H54 (cell line): ENCODE data around the gene AJAP1.

Source experiments
- DNase-seq: peaks from one replicate; pipeline ENCODE4 v3.0.0; 2011; ENCODE audit warnings: low spot score, mixed read lengths; ENCODE audit not compliant: insufficient read length
- FAIRE-seq: peaks from 3 replicates; lab custom pipeline; 2011; peaks lifted over from hg19 to GRCh38; lab: Jason Lieb, UNC
- POLR2A ChIP-seq: IDR thresholded peaks from 2 replicates; pipeline ENCODE4 v1.6.1; 2011; ENCODE audit warnings: low read depth, mild to moderate bottlenecking, low read length

The AJAP1 gene

DNA sequence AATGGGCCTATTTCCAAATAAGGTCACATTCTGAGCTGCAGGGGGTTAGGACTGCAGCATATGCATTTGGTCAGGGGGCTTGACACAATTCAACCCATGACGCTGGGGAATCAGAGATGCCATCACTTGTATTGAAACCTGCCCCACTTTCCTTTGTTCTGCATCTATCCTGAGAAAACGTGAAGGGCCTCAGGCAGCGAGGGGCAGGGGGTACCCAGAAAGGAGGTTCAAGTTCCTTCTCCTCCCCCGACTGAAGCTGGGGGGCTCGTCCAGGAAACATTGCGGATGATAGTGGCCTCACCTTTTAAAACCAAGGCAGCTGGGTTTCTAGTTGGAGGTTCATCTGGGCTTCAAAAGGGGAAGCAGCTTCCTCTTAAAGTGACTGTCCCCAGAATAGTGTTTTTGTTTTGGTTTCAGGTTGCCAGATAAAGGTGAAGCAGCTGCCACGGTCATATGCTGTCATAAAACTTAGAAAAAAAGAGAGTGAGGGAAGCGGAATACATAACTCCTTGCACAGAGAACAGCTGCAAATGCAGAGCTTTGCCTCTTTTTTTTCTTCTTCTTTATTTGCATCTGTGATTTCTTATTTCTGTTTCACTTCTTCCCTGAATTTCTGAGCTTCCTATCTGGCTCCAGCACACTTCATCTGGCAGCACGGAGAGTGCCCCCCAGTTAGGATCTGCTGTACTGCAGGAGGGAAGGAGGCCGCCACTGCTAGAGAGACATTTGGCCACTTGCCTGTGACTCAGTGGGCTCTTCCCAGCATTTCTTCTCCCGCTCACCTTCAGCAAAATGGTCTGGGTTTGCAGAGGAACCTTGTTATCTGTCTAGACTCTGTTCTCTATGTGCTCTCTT lies 142.0 kb downstream of the AJAP1 start:
- no peak for FAIRE-seq
- TF ChIP-seq POLR2A = no peak
- DNase-seq = no peak

GRCh38 chr1:4797016-4797410 lies 142.6 kb downstream of the AJAP1 start:
- TF ChIP-seq POLR2A = no peak
- no peak for DNase-seq
- FAIRE-seq = no peak

DNA sequence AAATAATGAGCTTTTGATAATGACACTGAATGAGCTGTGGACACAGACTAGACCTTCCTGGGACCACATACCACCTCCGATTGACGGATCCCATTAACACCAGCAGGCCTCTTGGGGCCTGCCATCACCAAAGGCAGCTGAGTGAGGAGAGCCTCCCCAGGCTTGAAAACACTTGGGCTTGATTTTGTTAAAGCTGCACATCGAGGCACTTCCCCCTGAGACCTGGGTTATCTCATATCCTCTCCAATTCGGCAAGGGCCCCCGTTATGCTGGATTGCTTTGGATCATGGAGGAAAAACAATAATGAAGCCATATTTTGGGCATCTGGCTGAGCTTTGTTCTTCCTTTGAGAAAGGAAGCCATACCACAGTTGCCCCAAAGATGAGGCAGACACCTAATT lies 143.0 kb downstream of the AJAP1 start:
- no peak for DNase-seq
- no peak for TF ChIP-seq POLR2A
- FAIRE-seq = no peak

DNA sequence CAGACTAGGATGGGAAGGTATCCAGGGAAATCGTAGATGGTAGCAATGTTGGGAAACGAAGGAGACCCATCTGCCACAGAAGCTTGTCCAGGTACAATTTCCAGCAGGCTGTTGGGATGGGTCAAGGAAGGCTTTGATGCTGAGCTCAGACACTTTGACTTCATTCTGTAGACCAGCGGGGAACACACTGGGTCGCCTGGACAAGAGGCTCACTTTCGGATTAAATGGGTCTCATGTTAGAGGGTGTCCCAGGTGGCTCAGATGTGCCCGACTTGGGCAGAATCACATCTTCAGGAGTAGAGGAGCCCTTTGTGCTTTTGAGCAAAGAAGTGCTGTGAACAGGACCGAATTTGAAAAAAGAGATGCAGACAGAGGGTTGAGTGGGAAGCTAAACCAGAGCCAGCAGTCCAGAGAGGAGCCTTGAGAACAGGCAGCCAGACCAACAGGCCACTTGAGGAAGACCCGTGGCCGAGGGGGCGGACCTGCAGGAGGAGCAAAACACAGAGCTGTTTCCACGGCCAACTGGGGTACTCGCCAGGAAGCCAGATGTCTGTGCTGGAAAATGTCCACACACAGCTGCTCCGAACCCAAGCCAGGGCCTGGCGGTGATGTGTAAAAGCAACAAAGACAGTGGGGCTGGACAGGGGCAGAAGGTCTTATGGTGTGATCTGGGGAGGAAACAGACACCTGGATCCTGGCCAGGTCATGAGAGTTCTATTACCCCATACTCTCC lies 146.9 kb downstream of the AJAP1 start:
- DNase-seq (no peak), FAIRE-seq (no peak)
- no peak for TF ChIP-seq POLR2A

DNA sequence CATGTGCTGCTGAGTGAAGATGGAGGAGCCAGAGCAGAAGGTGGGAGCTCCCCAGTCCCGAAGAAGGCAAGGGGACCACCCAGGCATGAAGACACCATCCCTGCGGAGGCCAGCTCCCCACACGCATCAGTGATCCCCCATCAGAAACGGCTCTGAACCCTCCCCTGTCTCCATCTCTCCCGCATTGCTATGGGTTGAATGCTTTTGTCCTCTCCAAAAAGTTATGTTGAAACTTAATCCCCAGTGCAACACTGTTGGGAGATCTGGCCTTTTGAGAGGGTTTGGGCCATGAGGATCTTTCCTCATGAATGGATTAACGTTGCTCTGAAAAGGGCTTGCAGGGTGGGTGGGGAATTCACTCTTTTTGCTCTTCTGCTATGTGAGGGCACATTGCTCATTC lies 147.6 kb downstream of the AJAP1 start:
- TF ChIP-seq POLR2A = no peak
- FAIRE-seq = no peak

DNA sequence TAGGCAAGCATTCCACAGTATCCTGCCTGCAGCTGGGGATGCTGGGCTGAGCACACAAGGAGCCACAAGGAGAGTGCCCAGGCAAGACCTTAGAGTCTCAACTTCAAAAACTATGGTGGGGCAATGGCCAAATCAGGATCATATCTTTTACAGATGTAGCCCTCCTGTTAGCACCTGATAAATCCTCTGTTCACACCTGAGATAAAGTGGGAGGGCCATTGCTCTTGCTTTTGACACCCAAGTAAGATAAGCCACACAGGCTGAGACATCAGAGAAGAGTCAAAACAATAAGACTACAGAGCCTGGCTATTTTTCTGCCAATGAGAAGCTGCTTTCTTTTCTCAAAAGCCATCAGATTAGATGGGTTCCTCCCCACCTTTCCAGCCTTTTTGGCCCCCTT lies 148.9 kb downstream of the AJAP1 start:
- TF ChIP-seq POLR2A = no peak
- DNase-seq (no peak), FAIRE-seq (no peak)

More for the DNA sequence above, 147.6 kb downstream of the AJAP1 start:
- no peak for DNase-seq

DNA sequence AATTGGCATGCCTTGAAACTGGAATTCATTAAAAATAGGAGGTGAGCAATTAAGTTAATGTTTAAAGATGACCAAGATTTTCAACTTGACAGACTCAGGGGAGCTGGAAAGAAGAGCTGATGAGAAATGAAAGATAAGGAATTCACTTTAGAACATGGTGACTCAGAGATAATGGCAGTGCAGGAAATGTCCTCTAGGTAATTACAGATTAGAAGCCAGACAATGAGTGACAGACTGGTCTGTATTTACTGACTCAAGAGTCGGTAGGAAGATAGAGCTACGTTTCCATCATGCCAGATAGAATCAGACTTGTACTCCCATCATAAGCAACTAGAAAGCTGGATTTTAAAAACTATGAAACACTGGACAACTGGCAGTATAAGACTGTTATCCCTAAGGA lies 151.6 kb downstream of the AJAP1 start:
- FAIRE-seq = no peak
- no peak for TF ChIP-seq POLR2A
- DNase-seq = no peak

DNA sequence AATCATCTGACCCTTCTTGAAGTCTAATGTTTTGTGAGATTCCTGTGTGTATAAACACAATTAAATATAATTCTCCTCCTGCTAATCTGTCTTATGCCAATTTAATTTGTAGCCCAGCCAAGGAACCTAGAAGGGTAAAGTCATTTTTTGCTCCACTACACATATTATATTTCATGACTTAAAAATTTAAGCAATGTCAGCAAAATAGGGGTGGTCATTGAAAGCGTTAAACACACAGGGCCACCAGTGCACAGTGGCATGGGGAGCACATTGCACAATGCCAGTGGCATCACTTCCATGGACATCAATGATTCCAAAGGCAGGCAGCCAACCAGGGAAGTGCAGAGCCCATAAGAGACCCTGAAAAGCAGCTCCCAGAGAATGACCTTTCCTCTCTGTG lies 166.1 kb downstream of the AJAP1 start:
- DNase-seq = no peak
- TF ChIP-seq POLR2A = no peak
- no peak for FAIRE-seq

- no peak for DNase-seq
- no peak for FAIRE-seq
- TF ChIP-seq POLR2A = no peak
Observed at GRCh38 chr1:4825800-4826450, 171.5 kb downstream of the AJAP1 start.

DNA sequence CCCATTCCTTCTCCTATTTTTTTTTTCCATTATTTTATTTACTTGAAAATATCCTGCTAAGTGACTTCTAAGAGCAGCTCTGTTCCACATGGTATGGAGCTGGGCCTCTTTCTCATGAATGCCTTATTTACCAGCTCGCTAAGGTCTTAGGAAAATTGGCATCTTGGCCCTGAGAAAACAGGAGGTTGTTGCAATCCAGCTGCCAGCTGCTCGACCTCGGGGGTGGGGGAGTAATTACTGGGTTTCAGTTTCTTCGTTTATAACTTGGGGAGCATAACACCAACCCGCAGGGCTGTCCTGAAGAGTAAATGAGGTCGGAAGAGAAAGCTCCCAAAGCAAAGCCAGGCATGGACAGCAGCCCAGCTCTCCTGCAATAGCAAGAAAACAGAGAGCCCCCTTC lies 176.3 kb downstream of the AJAP1 start:
- FAIRE-seq (no peak), DNase-seq (no peak)
- no peak for TF ChIP-seq POLR2A

DNA sequence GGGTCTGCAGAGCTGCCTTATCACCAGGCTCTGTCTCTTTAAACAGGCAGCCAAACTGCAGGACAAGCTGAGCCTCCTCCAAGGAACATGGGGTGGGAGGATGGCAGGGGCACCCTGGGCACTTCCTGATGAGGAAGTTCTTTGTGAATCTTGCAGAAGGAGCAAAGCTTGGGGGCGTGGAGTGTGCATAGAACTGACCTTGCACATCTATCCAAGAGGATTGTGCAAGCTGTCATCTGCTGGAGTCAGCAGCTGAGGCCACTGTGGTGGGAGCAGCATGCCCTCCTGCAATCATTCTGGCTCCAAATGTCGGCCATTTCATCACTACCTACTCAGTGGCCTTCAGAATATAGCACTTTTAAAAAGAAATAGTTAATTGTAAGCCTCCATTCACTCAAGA lies 182.2 kb downstream of the AJAP1 start:
- FAIRE-seq (no peak), DNase-seq (no peak)
- no peak for TF ChIP-seq POLR2A

GRCh38 chr1:4837031-4837600 lies 182.7 kb downstream of the AJAP1 start:
- DNase-seq = no peak
- no peak for TF ChIP-seq POLR2A
- no peak for FAIRE-seq

GRCh38 chr1:4837752-4838151 lies 183.3 kb downstream of the AJAP1 start:
- no peak for DNase-seq
- FAIRE-seq = no peak
- TF ChIP-seq POLR2A = no peak

DNA sequence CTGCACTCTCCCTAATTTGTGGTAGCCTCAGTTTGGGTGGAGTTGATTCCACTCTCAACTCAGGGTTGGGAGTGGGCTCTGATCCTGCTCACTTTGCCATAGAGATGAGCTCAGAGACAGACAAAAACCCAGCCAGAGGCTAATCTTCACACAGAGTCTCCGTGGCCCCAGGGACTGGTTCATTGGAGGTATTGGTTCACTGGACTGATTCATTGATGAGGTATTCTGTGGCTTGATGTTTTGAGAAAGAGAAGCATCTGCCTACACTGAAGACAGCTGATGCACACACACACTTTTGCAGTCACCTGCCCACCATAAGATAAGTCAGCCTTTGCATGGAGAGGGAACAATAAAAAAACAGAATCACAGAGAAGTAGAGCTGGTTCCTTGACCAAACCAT lies 183.8 kb downstream of the AJAP1 start:
- FAIRE-seq (no peak), DNase-seq (no peak)
- TF ChIP-seq POLR2A = no peak
